Esophagus squamous epithelium (tissue), 4 donors: ENCODE data around the gene FHIT.

Source experiments
- CTCF ChIP-seq, 6 experiments: fragments of 450-650 bp in 4 of 6; fragments of 200-600 bp in 2 of 6; sonication (generic) in 2 of 6; IDR thresholded peaks; one replicate each; pipeline ENCODE4 v1.5.1; 2016 to 2019; ENCODE audit warnings: antibody characterized with exemption in 6 of 6, mild to moderate bottlenecking in 4 of 6, moderate library complexity in 4 of 6
- POLR2A ChIP-seq, 4 donors: fragments of 450-650 bp; IDR thresholded peaks; one replicate each; pipeline ENCODE4 v1.6.1; 2017; ENCODE audit warnings: antibody characterized with exemption in 4 of 4, mild to moderate bottlenecking in 4 of 4, moderate library complexity in 3 of 4

GRCh38 chr3:60298141-60298540 is 953.1 kb downstream of the FHIT start:
- TF ChIP-seq CTCF (IDR thresholded peaks at IDR 0.05) (no peak), POLR2A (IDR thresholded peaks at IDR 0.05) (no peak)
